Transverse colon (tissue), 4 donors: ENCODE results near the gene PTPN9. TPM values are rescaled to one million over a fixed set of nuclear protein-coding genes. Genes with fewer than 3 reads are reported as not detected.
A peak's percentile ranks its signal among the peaks of the same experiment; 100 is the strongest.
"Not testable (repeated sequence)": the region's sequence is repeated elsewhere in the genome, so short reads cannot be mapped to it uniquely, and the experiment has no call there.

Experiments used
- DNase-seq: peaks from one replicate; pipeline ENCODE4 v3.0.0-alpha.2; 2019
- H3K27ac ChIP-seq, 4 donors: fragments of 200-600 bp; sonication (generic); 2 replicates each; pipeline ENCODE4 v1.5.1; 2016 to 2018; ENCODE audit warnings: inconsistent platforms in 4 of 4
- H3K27me3 ChIP-seq: fragments of 200-600 bp; sonication (generic); 2 replicates; pipeline ENCODE4 v1.5.1; 2017; ENCODE audit warnings: inconsistent platforms
- H3K36me3 ChIP-seq, 4 donors: fragments of 200-600 bp; sonication (generic); 2 replicates each; pipeline ENCODE4 v1.5.1; 2017 to 2019; ENCODE audit warnings: inconsistent platforms in 4 of 4
- H3K4me1 ChIP-seq, 4 donors: fragments of 200-600 bp; sonication (generic); 2 replicates each; pipeline ENCODE4 v1.5.1; 2017 to 2020; ENCODE audit warnings: inconsistent platforms in 4 of 4
- H3K4me3 ChIP-seq, 4 donors: fragments of 200-600 bp; sonication (generic); 1 replicate in 1 of 4; 2 replicates in 3 of 4; pipeline versions ENCODE4 v1.5.1 to v1.6.1; 2017 to 2019; ENCODE audit warnings: inconsistent platforms in 4 of 4
- H3K9me3 ChIP-seq, 2 donors: fragments of 200-600 bp; sonication (generic); 2 replicates each; pipeline ENCODE4 v1.5.1; 2017 to 2019; ENCODE audit warnings: inconsistent platforms in 2 of 2
- EP300 ChIP-seq: sonication (generic); formaldehyde crosslinking; IDR thresholded peaks from one replicate; pipeline ENCODE4 v1.6.1; 2017; ENCODE audit warnings: antibody characterized with exemption, low read depth
- POLR2A ChIP-seq: fragments of 450-650 bp; IDR thresholded peaks from one replicate; pipeline ENCODE4 v1.6.1; 2016; ENCODE audit warnings: antibody characterized with exemption, mild to moderate bottlenecking, moderate library complexity
- POLR2AphosphoS5 ChIP-seq, 3 donors: sonication (generic); formaldehyde crosslinking; IDR thresholded peaks; one replicate each; pipeline ENCODE4 v1.6.1; 2016; ENCODE audit warnings: antibody characterized with exemption in 3 of 3
- WGBS, 2 donors: methylation state at CpG; one replicate each; pipeline ENCODE4 v1.1.5; 2018; ENCODE audit warnings: low coverage in 1 of 2; 5-methylcytosine and 5-hydroxymethylcytosine counted together
- in situ Hi-C, 4 donors: fragments of 200-750 bp; cut with MboI; loops; one replicate each; pipeline versions ENCODE4 v1.15.0 to v1.15.1; 2017; ENCODE audit warnings: low sequenced_read_pairs in 3 of 4, low pct_ligation_motif_present in 1 of 4, low pct_unique_long_range_greater_than_20kb in 1 of 4
- intact Hi-C: fragments of 100-400 bp; cut with DNase I; formaldehyde crosslinking; loops from one replicate; pipeline ENCODE4 v1.15.1; 2023; ENCODE audit warnings: low total_unique reads
- total RNA-seq, 4 donors: library from RNA; depleted of rRNA; stranded (reverse); fragments of >200 nt; gene quantifications; one replicate each; pipeline ENCODE4 v1.1.0, GENCODE V29; 2016
- TF ChIP-seq, protein P1 (sequence below), 5 experiments: fragments of 200-600 bp in 3 of 5; fragments of 450-650 bp in 2 of 5; sonication (generic) in 3 of 5; IDR thresholded peaks; 1 replicate in 2 of 5; 2 replicates in 3 of 5; pipeline ENCODE4 v1.5.1; 2016 to 2017; ENCODE audit warnings: antibody characterized with exemption in 5 of 5, inconsistent platforms in 3 of 5, mild to moderate bottlenecking in 2 of 5, moderate library complexity in 1 of 5

PTPN9 gene
- total RNA-seq, 4 donors from 2014 or later: 16.5 to 36.3 (median 29.6) TPM

- Histone ChIP-seq H3K27ac (no peak overlapping the region), H3K27me3 (no peaks in the 10 kb centered on the region), H3K36me3 (peaks cover 0 to 6% (median 2%) of the 10 kb centered on the region in 4 donors), H3K4me3 (no peak overlapping the region), H3K9me3 (no peaks in the 10 kb centered on the region), H3K4me1 (no peaks in the 10 kb centered on the region)
- TF ChIP-seq POLR2A (no peak), POLR2AphosphoS5 (IDR thresholded peaks at IDR 0.05) (no peak), EP300 (no peak)
- TF ChIP-seq, protein P1, sequence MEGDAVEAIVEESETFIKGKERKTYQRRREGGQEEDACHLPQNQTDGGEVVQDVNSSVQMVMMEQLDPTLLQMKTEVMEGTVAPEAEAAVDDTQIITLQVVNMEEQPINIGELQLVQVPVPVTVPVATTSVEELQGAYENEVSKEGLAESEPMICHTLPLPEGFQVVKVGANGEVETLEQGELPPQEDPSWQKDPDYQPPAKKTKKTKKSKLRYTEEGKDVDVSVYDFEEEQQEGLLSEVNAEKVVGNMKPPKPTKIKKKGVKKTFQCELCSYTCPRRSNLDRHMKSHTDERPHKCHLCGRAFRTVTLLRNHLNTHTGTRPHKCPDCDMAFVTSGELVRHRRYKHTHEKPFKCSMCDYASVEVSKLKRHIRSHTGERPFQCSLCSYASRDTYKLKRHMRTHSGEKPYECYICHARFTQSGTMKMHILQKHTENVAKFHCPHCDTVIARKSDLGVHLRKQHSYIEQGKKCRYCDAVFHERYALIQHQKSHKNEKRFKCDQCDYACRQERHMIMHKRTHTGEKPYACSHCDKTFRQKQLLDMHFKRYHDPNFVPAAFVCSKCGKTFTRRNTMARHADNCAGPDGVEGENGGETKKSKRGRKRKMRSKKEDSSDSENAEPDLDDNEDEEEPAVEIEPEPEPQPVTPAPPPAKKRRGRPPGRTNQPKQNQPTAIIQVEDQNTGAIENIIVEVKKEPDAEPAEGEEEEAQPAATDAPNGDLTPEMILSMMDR (IDR thresholded peaks at IDR 0.05): no peak
- DNase-seq: no peak
- WGBS, 2 donors: 97 to 100% methylated on average over 2 of the region's 2 CpGs
- in situ Hi-C loops (no loop called here), intact Hi-C loops (no loop called here)
These were observed 99.4 kb downstream of the PTPN9 start for GRCh38 chr15:75479670-75480069.

DNA sequence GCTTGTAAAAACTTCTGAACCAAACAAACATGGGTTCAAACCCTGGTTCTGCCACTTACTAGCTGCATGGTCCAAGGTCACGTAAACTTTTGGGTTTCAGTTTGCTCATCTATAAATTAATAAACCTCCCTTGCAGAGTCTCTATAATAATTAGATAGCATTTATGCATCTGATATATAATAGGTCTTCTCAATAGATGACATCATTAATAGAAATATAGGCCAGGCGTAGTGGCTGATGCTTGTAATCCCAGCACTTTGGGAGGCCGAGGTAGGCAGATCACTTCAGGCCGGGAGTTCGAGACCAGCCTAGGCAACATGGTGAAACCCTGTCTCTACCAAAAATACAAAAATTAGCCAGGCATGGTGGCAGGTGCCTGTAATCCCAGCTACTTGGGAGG, 102.0 kb downstream of the PTPN9 start:
- intact Hi-C loops: not testable (repeated sequence)
- H3K36me3 ChIP-seq: peaks cover 0 to 18% (median 6%) of the 10 kb centered on the region in 4 donors

GRCh38 chr15:75468913-75469598, 110.1 kb downstream of the PTPN9 start:
- 96% methylated on average over 2 of the region's 2 CpGs; no CpG with 5 or more reads in 1 of the 2 donors for WGBS, 2 donors
- H3K27me3 ChIP-seq: no peaks in the 10 kb centered on the region
- no peak for DNase-seq
- H3K27ac ChIP-seq: no peak overlapping the region
- TF ChIP-seq EP300: no peak
- TF ChIP-seq, protein P1 (IDR thresholded peaks at IDR 0.05): no peak
- no peak for TF ChIP-seq POLR2AphosphoS5 (IDR thresholded peaks at IDR 0.05)
- TF ChIP-seq POLR2A: no peak
- H3K9me3 ChIP-seq: no peaks in the 10 kb centered on the region
- peaks cover 0 to 51% (median 19%) of the 10 kb centered on the region in 4 donors for H3K36me3 ChIP-seq
- in situ Hi-C loops (no loop called here), intact Hi-C loops (no loop called here)
- no peaks in the 10 kb centered on the region for H3K4me1 ChIP-seq
- H3K4me3 ChIP-seq: no peak overlapping the region

More for the DNA sequence above, 102.0 kb downstream of the PTPN9 start:
- DNase-seq, H3K27ac ChIP-seq, H3K4me1 ChIP-seq, in situ Hi-C loops, H3K9me3 ChIP-seq, H3K27me3 ChIP-seq, H3K4me3 ChIP-seq: not testable (repeated sequence)
- 96 to 100% methylated on average over 1 to 5 of the region's 5 CpGs for WGBS, 2 donors

GRCh38 chr15:75460646-75461045, 118.5 kb downstream of the PTPN9 start:
- no peak overlapping the region for H3K4me3 ChIP-seq
- TF ChIP-seq EP300: no peak
- TF ChIP-seq, protein P1 (IDR thresholded peaks at IDR 0.05): no peak
- TF ChIP-seq POLR2AphosphoS5 (IDR thresholded peaks at IDR 0.05): no peak
- no peak for TF ChIP-seq POLR2A
- peak; percentile 48 for DNase-seq
- H3K27ac ChIP-seq: peak overlapping the region in 3 of 4 donors; percentile 19 to 36 (median 33)
- in situ Hi-C loops (no loop called here), intact Hi-C loops (no loop called here)
- no peaks in the 10 kb centered on the region for H3K9me3 ChIP-seq
- peaks cover 0 to 17% (median 10%) of the 10 kb centered on the region in 4 donors for H3K4me1 ChIP-seq
- no peaks in the 10 kb centered on the region for H3K36me3 ChIP-seq
- 28 to 81% methylated on average over 3 to 4 of the region's 4 CpGs for WGBS, 2 donors
- no peaks in the 10 kb centered on the region for H3K27me3 ChIP-seq
